SK-N-SH treated with all-trans-retinoic acid at 6 μM for 48 hours (cell line): ENCODE measurements around the gene SELENOI.

Experiments used
- ATAC-seq: fragments of 200-7000 bp; cut with Tn5 transposase; 3 replicates; pipeline ENCODE4 v1.9.1; 2020; ENCODE audit warnings: mild to moderate bottlenecking, moderate library complexity
- ARNTL ChIP-seq: fragments of 450-650 bp; formaldehyde crosslinking; IDR thresholded peaks from 2 replicates; pipeline ENCODE4 v1.5.0; 2020; ENCODE audit warnings: low read depth, mild to moderate bottlenecking, moderate library complexity, borderline replicate concordance
- CREB5 ChIP-seq: fragments of 250-450 bp; sonication (Bioruptor Pico); IDR thresholded peaks from 2 replicates; pipeline ENCODE4 v1.5.1; 2020; ENCODE audit warnings: low read depth, mild to moderate bottlenecking, moderate library complexity
- CSDC2 ChIP-seq: fragments of 250-450 bp; sonication (Bioruptor Pico); IDR thresholded peaks from 2 replicates; pipeline ENCODE4 v1.5.0; 2020; ENCODE audit warnings: mild to moderate bottlenecking, moderate library complexity
- ESRRG ChIP-seq: fragments of 250-450 bp; sonication (Bioruptor Pico); IDR thresholded peaks from 2 replicates; pipeline ENCODE4 v1.6.1; 2021; ENCODE audit warnings: mild to moderate bottlenecking
- GLIS3 ChIP-seq: fragments of 250-450 bp; sonication (Bioruptor Pico); IDR thresholded peaks from 2 replicates; pipeline ENCODE4 v1.5.0; 2020; ENCODE audit warnings: mild to moderate bottlenecking, moderate library complexity
- ISL1 ChIP-seq: fragments of 250-450 bp; sonication (Bioruptor Pico); IDR thresholded peaks from 2 replicates; pipeline ENCODE4 v2.1.2; 2022; ENCODE audit warnings: mild to moderate bottlenecking, moderate library complexity
- OSR1 ChIP-seq: fragments of 250-450 bp; sonication (Bioruptor Pico); IDR thresholded peaks from 2 replicates; pipeline ENCODE4 v1.8.0; 2022; ENCODE audit warnings: moderate library complexity, mild to moderate bottlenecking, inconsistent platforms
- PATZ1 ChIP-seq: fragments of 250-450 bp; sonication (Bioruptor Pico); IDR thresholded peaks from 2 replicates; pipeline ENCODE4 v1.8.0; 2020; ENCODE audit warnings: mild to moderate bottlenecking, moderate library complexity, borderline replicate concordance
- PPARA ChIP-seq: fragments of 250-450 bp; sonication (Bioruptor Pico); IDR thresholded peaks from 2 replicates; pipeline ENCODE4 v1.5.0; 2020; ENCODE audit warnings: mild to moderate bottlenecking, borderline replicate concordance
- RARB ChIP-seq: fragments of 250-450 bp; sonication (Bioruptor Pico); IDR thresholded peaks from 2 replicates; pipeline ENCODE4 v1.8.0; 2021; ENCODE audit warnings: mild to moderate bottlenecking, moderate library complexity
- SNAI2 ChIP-seq: fragments of 250-450 bp; sonication (Bioruptor Pico); IDR thresholded peaks from 2 replicates; pipeline ENCODE4 v1.5.0; 2020; ENCODE audit warnings: mild to moderate bottlenecking, moderate library complexity
- TCF4 ChIP-seq: fragments of 250-450 bp; sonication (Bioruptor Pico); IDR thresholded peaks from 2 replicates; pipeline ENCODE4 v1.8.0; 2021; ENCODE audit warnings: mild to moderate bottlenecking, moderate library complexity, borderline replicate concordance
- TOX ChIP-seq: fragments of 250-450 bp; sonication (Bioruptor Pico); IDR thresholded peaks from 2 replicates; pipeline ENCODE4 v1.8.0; 2021; ENCODE audit warnings: mild to moderate bottlenecking, moderate library complexity, borderline replicate concordance
- ZC3H10 ChIP-seq: fragments of 250-450 bp; sonication (Bioruptor Pico); IDR thresholded peaks from 2 replicates; pipeline ENCODE4 v1.5.1; 2021; ENCODE audit warnings: mild to moderate bottlenecking, moderate library complexity
- ZFP3 ChIP-seq: fragments of 250-450 bp; sonication (Bioruptor Pico); IDR thresholded peaks from 2 replicates; pipeline ENCODE4 v1.5.0; 2020; ENCODE audit warnings: mild to moderate bottlenecking, moderate library complexity
- ZFP30 ChIP-seq: fragments of 450-650 bp; formaldehyde crosslinking; IDR thresholded peaks from 2 replicates; pipeline ENCODE4 v1.5.0; 2022; ENCODE audit warnings: mild to moderate bottlenecking, moderate library complexity
- ZNF565 ChIP-seq: fragments of 450-650 bp; formaldehyde crosslinking; conservative IDR thresholded peaks from 2 replicates; pipeline ENCODE4 v1.5.0; 2020; ENCODE audit warnings: low read depth, mild to moderate bottlenecking, moderate library complexity
- ZNF70 ChIP-seq: fragments of 450-650 bp; formaldehyde crosslinking; IDR thresholded peaks from 2 replicates; pipeline ENCODE4 v1.5.0; 2020; ENCODE audit warnings: mild to moderate bottlenecking, moderate library complexity
- ZNF8 ChIP-seq: fragments of 450-650 bp; formaldehyde crosslinking; IDR thresholded peaks from 2 replicates; pipeline ENCODE4 v1.5.0; 2020; ENCODE audit warnings: mild to moderate bottlenecking, moderate library complexity
- TF ChIP-seq, protein P1 (sequence below): fragments of 250-450 bp; sonication (Bioruptor Pico); IDR thresholded peaks from 2 replicates; pipeline ENCODE4 v1.5.0; 2020; ENCODE audit warnings: mild to moderate bottlenecking, moderate library complexity
- TF ChIP-seq, protein P2 (sequence below): fragments of 250-450 bp; sonication (Bioruptor Pico); IDR thresholded peaks from 2 replicates; pipeline ENCODE4 v1.8.0; 2021; ENCODE audit warnings: low read depth, mild to moderate bottlenecking, moderate library complexity, borderline replicate concordance

Gene SELENOI

GRCh38 chr2:26349690-26350089, 3.7 kb downstream of the SELENOI start:
- ATAC-seq, result no peak
- TF ChIP-seq ZNF565 (CRISPR knock-in tag), result no peak
- no peak for TF ChIP-seq ARNTL (CRISPR knock-in tag)
- no peak for TF ChIP-seq ZC3H10 (CRISPR knock-in tag)
- no peak for TF ChIP-seq PATZ1 (CRISPR knock-in tag)
- TF ChIP-seq, protein P1, sequence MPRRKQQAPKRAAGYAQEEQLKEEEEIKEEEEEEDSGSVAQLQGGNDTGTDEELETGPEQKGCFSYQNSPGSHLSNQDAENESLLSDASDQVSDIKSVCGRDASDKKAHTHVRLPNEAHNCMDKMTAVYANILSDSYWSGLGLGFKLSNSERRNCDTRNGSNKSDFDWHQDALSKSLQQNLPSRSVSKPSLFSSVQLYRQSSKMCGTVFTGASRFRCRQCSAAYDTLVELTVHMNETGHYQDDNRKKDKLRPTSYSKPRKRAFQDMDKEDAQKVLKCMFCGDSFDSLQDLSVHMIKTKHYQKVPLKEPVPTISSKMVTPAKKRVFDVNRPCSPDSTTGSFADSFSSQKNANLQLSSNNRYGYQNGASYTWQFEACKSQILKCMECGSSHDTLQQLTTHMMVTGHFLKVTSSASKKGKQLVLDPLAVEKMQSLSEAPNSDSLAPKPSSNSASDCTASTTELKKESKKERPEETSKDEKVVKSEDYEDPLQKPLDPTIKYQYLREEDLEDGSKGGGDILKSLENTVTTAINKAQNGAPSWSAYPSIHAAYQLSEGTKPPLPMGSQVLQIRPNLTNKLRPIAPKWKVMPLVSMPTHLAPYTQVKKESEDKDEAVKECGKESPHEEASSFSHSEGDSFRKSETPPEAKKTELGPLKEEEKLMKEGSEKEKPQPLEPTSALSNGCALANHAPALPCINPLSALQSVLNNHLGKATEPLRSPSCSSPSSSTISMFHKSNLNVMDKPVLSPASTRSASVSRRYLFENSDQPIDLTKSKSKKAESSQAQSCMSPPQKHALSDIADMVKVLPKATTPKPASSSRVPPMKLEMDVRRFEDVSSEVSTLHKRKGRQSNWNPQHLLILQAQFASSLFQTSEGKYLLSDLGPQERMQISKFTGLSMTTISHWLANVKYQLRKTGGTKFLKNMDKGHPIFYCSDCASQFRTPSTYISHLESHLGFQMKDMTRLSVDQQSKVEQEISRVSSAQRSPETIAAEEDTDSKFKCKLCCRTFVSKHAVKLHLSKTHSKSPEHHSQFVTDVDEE, result no peak
- TF ChIP-seq, protein P2, sequence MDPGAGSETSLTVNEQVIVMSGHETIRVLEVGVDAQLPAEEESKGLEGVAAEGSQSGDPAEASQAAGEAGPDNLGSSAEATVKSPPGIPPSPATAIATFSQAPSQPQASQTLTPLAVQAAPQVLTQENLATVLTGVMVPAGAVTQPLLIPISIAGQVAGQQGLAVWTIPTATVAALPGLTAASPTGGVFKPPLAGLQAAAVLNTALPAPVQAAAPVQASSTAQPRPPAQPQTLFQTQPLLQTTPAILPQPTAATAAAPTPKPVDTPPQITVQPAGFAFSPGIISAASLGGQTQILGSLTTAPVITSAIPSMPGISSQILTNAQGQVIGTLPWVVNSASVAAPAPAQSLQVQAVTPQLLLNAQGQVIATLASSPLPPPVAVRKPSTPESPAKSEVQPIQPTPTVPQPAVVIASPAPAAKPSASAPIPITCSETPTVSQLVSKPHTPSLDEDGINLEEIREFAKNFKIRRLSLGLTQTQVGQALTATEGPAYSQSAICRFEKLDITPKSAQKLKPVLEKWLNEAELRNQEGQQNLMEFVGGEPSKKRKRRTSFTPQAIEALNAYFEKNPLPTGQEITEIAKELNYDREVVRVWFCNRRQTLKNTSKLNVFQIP (CRISPR knock-in tag), result no peak
- no peak for TF ChIP-seq RARB (CRISPR knock-in tag)
- TF ChIP-seq SNAI2 (CRISPR knock-in tag), result no peak
- TF ChIP-seq OSR1 (CRISPR knock-in tag), result no peak
- no peak for TF ChIP-seq GLIS3 (CRISPR knock-in tag)
- TF ChIP-seq ESRRG (CRISPR knock-in tag), result no peak
- no peak for TF ChIP-seq CREB5 (CRISPR knock-in tag)
- no peak for TF ChIP-seq TOX (CRISPR knock-in tag)
- no peak for TF ChIP-seq ZNF70 (CRISPR knock-in tag)
- no peak for TF ChIP-seq PPARA (CRISPR knock-in tag)

DNA sequence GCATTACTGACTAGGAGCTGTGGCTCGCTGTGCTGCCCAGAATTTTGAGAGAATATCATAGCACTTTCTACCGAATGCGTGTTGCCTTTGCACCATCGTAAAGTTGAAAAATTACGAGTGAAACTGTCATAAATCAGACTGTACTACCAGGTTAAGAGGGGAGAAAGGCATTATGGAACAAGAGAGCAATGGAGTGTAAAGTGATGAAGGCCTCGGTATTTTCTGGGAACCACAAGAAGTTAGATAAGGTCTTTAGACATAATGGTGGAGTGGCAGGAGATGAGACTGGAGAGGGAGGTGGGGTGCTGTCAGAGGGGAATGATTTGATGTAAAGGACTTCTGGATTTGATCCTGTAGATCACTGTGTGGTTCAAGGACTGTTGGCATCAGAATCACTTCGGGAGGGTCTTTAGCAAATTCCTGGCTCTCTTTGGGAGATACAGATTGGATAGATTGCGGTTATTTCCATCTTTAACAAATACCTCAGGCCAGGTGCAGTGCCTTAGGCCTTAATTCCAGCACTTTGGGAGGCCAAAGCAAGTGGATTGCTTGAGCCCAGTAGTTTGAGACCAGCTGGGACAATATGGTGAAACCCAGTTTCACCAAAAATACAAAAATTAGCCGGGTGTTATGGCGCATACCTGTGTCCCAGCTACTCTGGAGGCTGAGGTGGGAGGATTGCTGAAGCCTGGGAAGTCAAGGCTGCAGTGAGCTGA, 5.6 kb downstream of the SELENOI start:
- ATAC-seq, result no peak
- TF ChIP-seq ESRRG (CRISPR knock-in tag), result no peak
- no peak for TF ChIP-seq TCF4 (CRISPR knock-in tag)
- no peak for TF ChIP-seq ZFP3
- TF ChIP-seq PATZ1 (CRISPR knock-in tag), result no peak
- no peak for TF ChIP-seq CSDC2 (CRISPR knock-in tag)
- TF ChIP-seq ZNF565 (CRISPR knock-in tag), result no peak
- TF ChIP-seq ZFP30 (CRISPR knock-in tag), result no peak
- no peak for TF ChIP-seq SNAI2 (CRISPR knock-in tag)
- TF ChIP-seq ZNF70 (CRISPR knock-in tag), result no peak
- no peak for TF ChIP-seq CREB5 (CRISPR knock-in tag)
- no peak for TF ChIP-seq ISL1 (CRISPR knock-in tag)
- TF ChIP-seq, protein P2 (CRISPR knock-in tag), result no peak
- no peak for TF ChIP-seq TOX (CRISPR knock-in tag)
- no peak for TF ChIP-seq ZNF8 (CRISPR knock-in tag)
- TF ChIP-seq, protein P1, result no peak
